HEK293 (cell line): Measurements from ENCODE around the gene TKT.

Experiments used
- CTCF ChIA-PET: fragments of 350-600 bp; formaldehyde crosslinking; extraction: SDS; loops from one replicate; lab custom pipeline; 2021; ENCODE audit warnings: antibody characterized with exemption; lab: Yijun Ruan, JAX
- POLR2A ChIA-PET: fragments of 300-600 bp; formaldehyde crosslinking; extraction: SDS; loops from one replicate; lab custom pipeline; 2020; ENCODE audit warnings: antibody characterized with exemption, inconsistent platforms; lab: Yijun Ruan, JAX
- H3K27ac ChIP-seq: fragments of 200-500 bp; sonication (Bioruptor generic); 2 replicates; pipeline ENCODE4 v1.5.1; 2014; ENCODE audit warnings: low read depth, low read length, control low read depth, inconsistent platforms; ENCODE audit errors: extremely low read depth
- H3K36me3 ChIP-seq, 2 experiments: fragments of 200-500 bp in 1 of 2; sonication (Bioruptor generic) in 1 of 2; 1 replicate in 1 of 2; 2 replicates in 1 of 2; pipeline ENCODE4 v1.5.1; 2014 to 2017; ENCODE audit warnings: inconsistent platforms in 2 of 2, low read length in 2 of 2; ENCODE audit not compliant: control insufficient read depth in 2 of 2, insufficient read depth in 1 of 2
- H3K4me1 ChIP-seq: fragments of 200-500 bp; sonication (Bioruptor generic); 2 replicates; pipeline ENCODE4 v1.5.1; 2014; ENCODE audit warnings: mild to moderate bottlenecking, low read length, inconsistent platforms; ENCODE audit not compliant: control insufficient read depth, insufficient read depth
- H3K4me3 ChIP-seq: 2 replicates; pipeline ENCODE4 v1.5.1; 2011; ENCODE audit warnings: low read depth, mild to moderate bottlenecking, control low read depth, low read length, moderate library complexity
- H3K9me3 ChIP-seq: fragments of 200-500 bp; sonication (Bioruptor generic); 2 replicates; pipeline ENCODE4 v1.5.1; 2014; ENCODE audit warnings: low read depth, low read length, inconsistent platforms; ENCODE audit not compliant: control insufficient read depth, insufficient read depth
- EGR2 ChIP-seq: fragments of 450-650 bp; formaldehyde crosslinking; IDR thresholded peaks from 2 replicates; pipeline ENCODE4 v1.5.1; 2016; ENCODE audit warnings: low read depth, missing biosample characterization, missing genetic modification characterization
- GLIS2 ChIP-seq: fragments of 450-650 bp; formaldehyde crosslinking; IDR thresholded peaks from 2 replicates; pipeline ENCODE4 v1.5.1; 2016; ENCODE audit warnings: missing biosample characterization, missing genetic modification characterization
- IKZF3 ChIP-seq: fragments of 450-650 bp; IDR thresholded peaks from 2 replicates; pipeline ENCODE4 v1.5.0; 2018; ENCODE audit warnings: missing biosample characterization, mild to moderate bottlenecking, missing genetic modification characterization, moderate library complexity
- KLF7 ChIP-seq: fragments of 450-650 bp; formaldehyde crosslinking; IDR thresholded peaks from 2 replicates; pipeline ENCODE4 v1.5.1; 2016; ENCODE audit warnings: missing biosample characterization, missing genetic modification characterization, borderline replicate concordance
- KLF8 ChIP-seq: fragments of 450-650 bp; formaldehyde crosslinking; IDR thresholded peaks from 2 replicates; pipeline ENCODE4 v1.5.1; 2016; ENCODE audit warnings: missing biosample characterization, missing genetic modification characterization
- SALL2 ChIP-seq: fragments of 450-650 bp; formaldehyde crosslinking; IDR thresholded peaks from 2 replicates; pipeline ENCODE4 v1.5.0; 2017; ENCODE audit warnings: missing biosample characterization, mild to moderate bottlenecking, missing genetic modification characterization, borderline replicate concordance
- SCRT2 ChIP-seq: fragments of 450-650 bp; formaldehyde crosslinking; IDR thresholded peaks from 2 replicates; pipeline ENCODE4 v1.5.1; 2016; ENCODE audit warnings: missing biosample characterization, missing genetic modification characterization
- ZBTB1 ChIP-seq: fragments of 450-650 bp; formaldehyde crosslinking; IDR thresholded peaks from 2 replicates; pipeline ENCODE4 v1.5.1; 2016; ENCODE audit warnings: missing biosample characterization, missing genetic modification characterization
- ZBTB17 ChIP-seq: fragments of 450-650 bp; formaldehyde crosslinking; IDR thresholded peaks from 2 replicates; pipeline ENCODE4 v1.5.1; 2016; ENCODE audit warnings: missing biosample characterization, missing genetic modification characterization
- ZBTB44 ChIP-seq: fragments of 450-650 bp; IDR thresholded peaks from 2 replicates; pipeline ENCODE4 v1.5.1; 2018; ENCODE audit warnings: missing biosample characterization, mild to moderate bottlenecking, missing genetic modification characterization
- ZBTB7A ChIP-seq: fragments of 450-650 bp; formaldehyde crosslinking; IDR thresholded peaks from 2 replicates; pipeline ENCODE4 v1.5.1; 2016; ENCODE audit warnings: low read depth, missing biosample characterization, missing genetic modification characterization
- ZNF311 ChIP-seq: fragments of 450-650 bp; formaldehyde crosslinking; IDR thresholded peaks from 2 replicates; pipeline ENCODE4 v1.5.1; 2017; ENCODE audit warnings: missing biosample characterization, missing genetic modification characterization, borderline replicate concordance
- ZNF350 ChIP-seq: fragments of 450-650 bp; formaldehyde crosslinking; IDR thresholded peaks from 2 replicates; pipeline ENCODE4 v1.5.0; 2017; ENCODE audit warnings: missing biosample characterization, mild to moderate bottlenecking, missing genetic modification characterization
- ZNF423 ChIP-seq: fragments of 450-650 bp; formaldehyde crosslinking; IDR thresholded peaks from 2 replicates; pipeline ENCODE4 v1.5.1; 2016; ENCODE audit warnings: missing biosample characterization, missing genetic modification characterization
- ZNF518A ChIP-seq: fragments of 450-650 bp; formaldehyde crosslinking; conservative IDR thresholded peaks from 2 replicates; pipeline ENCODE4 v1.5.1; 2016; ENCODE audit warnings: low read depth, missing biosample characterization, missing genetic modification characterization
- ZNF558 ChIP-seq: fragments of 450-650 bp; formaldehyde crosslinking; IDR thresholded peaks from 2 replicates; pipeline ENCODE4 v1.5.1; 2016; ENCODE audit warnings: missing biosample characterization, missing genetic modification characterization
- ZNF596 ChIP-seq: fragments of 450-650 bp; IDR thresholded peaks from 2 replicates; pipeline ENCODE4 v1.5.0; 2018; ENCODE audit warnings: missing biosample characterization, mild to moderate bottlenecking, missing genetic modification characterization, moderate library complexity
- ZNF701 ChIP-seq: fragments of 450-650 bp; formaldehyde crosslinking; IDR thresholded peaks from 2 replicates; pipeline ENCODE4 v1.5.1; 2016; ENCODE audit warnings: missing biosample characterization, missing genetic modification characterization
- ZNF791 ChIP-seq: fragments of 450-650 bp; formaldehyde crosslinking; IDR thresholded peaks from 2 replicates; pipeline ENCODE4 v1.5.1; 2016; ENCODE audit warnings: missing biosample characterization, missing genetic modification characterization
- ZNF837 ChIP-seq: fragments of 450-650 bp; formaldehyde crosslinking; IDR thresholded peaks from 2 replicates; pipeline ENCODE4 v1.5.1; 2016; ENCODE audit warnings: missing biosample characterization, missing genetic modification characterization
- ZNF843 ChIP-seq: fragments of 450-650 bp; formaldehyde crosslinking; IDR thresholded peaks from 2 replicates; pipeline ENCODE4 v1.5.1; 2016; ENCODE audit warnings: missing biosample characterization, missing genetic modification characterization

TKT gene

DNA sequence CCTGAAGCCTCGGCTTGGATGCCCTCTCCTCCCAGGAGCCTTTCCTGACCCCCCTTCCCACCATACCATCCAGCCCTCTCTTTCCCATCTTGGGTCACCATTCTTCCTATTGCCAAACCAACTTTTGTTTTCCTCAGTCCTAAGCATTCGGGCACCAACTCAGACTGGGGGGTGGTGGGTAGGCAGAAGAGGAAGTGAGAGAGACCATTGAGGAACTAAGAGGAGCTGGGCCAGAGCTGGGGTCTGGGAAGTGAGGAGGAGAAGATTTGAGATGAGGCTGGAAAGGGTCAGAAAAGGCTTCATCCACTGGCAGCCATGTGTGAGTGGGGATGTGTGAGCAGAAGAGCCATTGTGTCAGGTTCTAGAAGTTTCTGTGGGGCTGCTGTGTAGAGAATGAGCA, 37.7 kb downstream of the TKT start:
- H3K9me3 ChIP-seq, result no peaks in the 10 kb centered on the region
- no peak overlapping the region for H3K27ac ChIP-seq
- no peak for TF ChIP-seq ZNF311 (tag by site-specific recombination)
- TF ChIP-seq KLF7, result no peak
- no peak for TF ChIP-seq ZNF596 (tag by site-specific recombination)
- H3K4me3 ChIP-seq, result no peak overlapping the region
- ChIA-PET CTCF (interaction anchor here (0.6 kb wide), 1 partner anchor 74 kb away, joined by 4 read pairs; no protein-coding TSS in a partner anchor), POLR2A (no interaction called here)
- H3K4me1 ChIP-seq, result no peaks in the 10 kb centered on the region
- peaks cover 0 to 13% of the 10 kb centered on the region in 2 experiments; a peak in 1 of 3 replicates for H3K36me3 ChIP-seq

DNA sequence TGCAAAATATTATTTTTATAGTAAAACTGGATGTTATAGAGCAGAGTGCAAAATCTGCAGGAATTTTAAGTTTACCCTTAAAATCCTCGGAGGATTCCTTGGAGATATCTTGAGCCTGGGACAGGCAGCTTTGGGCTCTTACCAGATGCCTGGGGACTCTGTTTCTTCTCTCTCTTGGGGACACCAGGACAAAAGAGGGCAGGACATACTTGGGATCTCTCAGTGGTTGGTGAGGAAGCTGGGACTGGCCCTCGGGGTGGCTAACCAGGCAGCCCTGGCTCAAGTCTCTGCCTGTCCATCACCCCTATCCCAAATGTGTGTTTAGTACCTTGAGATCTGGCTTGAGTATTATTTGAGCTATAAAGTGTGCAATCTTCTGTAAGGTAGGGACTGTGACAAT, 38.6 kb downstream of the TKT start:
- POLR2A ChIA-PET, result no interaction called here
- H3K9me3 ChIP-seq, result no peaks in the 10 kb centered on the region
- H3K4me1 ChIP-seq, result no peaks in the 10 kb centered on the region
- TF ChIP-seq GLIS2 (tag by site-specific recombination) (no peak), ZNF701 (tag by site-specific recombination) (no peak), ZBTB7A (tag by site-specific recombination) (no peak), KLF8 (no peak), ZNF558 (no peak), EGR2 (tag by site-specific recombination) (no peak), ZNF311 (tag by site-specific recombination) (no peak), ZNF791 (tag by site-specific recombination) (no peak), ZNF837 (no peak), ZNF518A (no peak), SCRT2 (no peak), ZBTB17 (tag by site-specific recombination) (no peak), ZBTB1 (tag by site-specific recombination) (no peak), ZBTB44 (tag by site-specific recombination) (no peak), ZNF350 (tag by site-specific recombination) (no peak), SALL2 (tag by site-specific recombination) (no peak), IKZF3 (tag by site-specific recombination) (no peak), ZNF843 (tag by site-specific recombination) (no peak), ZNF423 (tag by site-specific recombination) (no peak)
- TF ChIP-seq, all 188 proteins: peak for 0
- Histone ChIP-seq H3K27ac (no peak overlapping the region), H3K36me3 (peaks cover 0 to 3% of the 10 kb centered on the region in 2 experiments; a peak in 1 of 3 replicates), H3K4me3 (no peak overlapping the region)
- CTCF ChIA-PET, result interaction anchor here (0.7 to 1.0 kb wide), 2 partner anchors 22 to 394 kb away, joined by 3 to 5 read pairs; no protein-coding TSS in a partner anchor
